Gastrocnemius medialis (tissue), 4 donors: ENCODE results near the gene ARID3B. TPM values are rescaled to one million over a fixed set of nuclear protein-coding genes. Genes with fewer than 3 reads are reported as not detected.
"Not testable (repeated sequence)": the region's sequence is repeated elsewhere in the genome, so short reads cannot be mapped to it uniquely, and the experiment has no call there.

Source experiments
- ATAC-seq, 2 donors: fragments of 150-250 bp; one replicate each; pipeline ENCODE4 v1.9.1; 2016
- DNase-seq, 2 donors: peaks; one replicate each; pipeline ENCODE4 v3.0.0-alpha.2; 2019
- H3K27ac ChIP-seq, 4 donors: fragments of 200-600 bp; sonication (generic); 1 replicate in 1 of 4; 2 replicates in 3 of 4; pipeline ENCODE4 v1.5.1; 2016 to 2018; ENCODE audit warnings: mild to moderate bottlenecking in 2 of 4, moderate library complexity in 1 of 4
- H3K27me3 ChIP-seq, 3 donors: fragments of 200-600 bp; sonication (generic) in 2 of 3; 1 replicate in 1 of 3; 2 replicates in 2 of 3; pipeline versions ENCODE4 v1.5.1 to v1.6.0; 2016 to 2019; ENCODE audit warnings: mild to moderate bottlenecking in 1 of 3, moderate library complexity in 1 of 3
- H3K36me3 ChIP-seq, 2 donors: fragments of 200-600 bp; sonication (generic) in 1 of 2; one replicate each; pipeline ENCODE4 v1.5.1; 2017 to 2018
- H3K4me1 ChIP-seq, 2 donors: fragments of 200-600 bp; sonication (generic) in 1 of 2; one replicate each; pipeline ENCODE4 v1.5.1; 2016 to 2017; ENCODE audit warnings: mild to moderate bottlenecking in 2 of 2
- H3K4me3 ChIP-seq, 4 donors: fragments of 200-600 bp; sonication (generic) in 3 of 4; 1 replicate in 1 of 4; 2 replicates in 3 of 4; pipeline ENCODE4 v1.5.1; 2016 to 2019; ENCODE audit warnings: mild to moderate bottlenecking in 2 of 4
- H3K9me3 ChIP-seq, 3 donors: fragments of 200-600 bp; sonication (generic) in 2 of 3; 1 replicate in 1 of 3; 2 replicates in 2 of 3; pipeline ENCODE4 v1.5.1; 2016 to 2019
- POLR2A ChIP-seq, 2 donors: fragments of 450-650 bp; IDR thresholded peaks; one replicate each; pipeline ENCODE4 v1.6.1; 2017; ENCODE audit warnings: antibody characterized with exemption in 2 of 2, mild to moderate bottlenecking in 2 of 2, moderate library complexity in 2 of 2
- in situ Hi-C, 4 donors: fragments of 200-750 bp; cut with MboI; loops; one replicate each; pipeline versions ENCODE4 v1.15.0 to v1.8.0; 2017; ENCODE audit warnings: low sequenced_read_pairs in 4 of 4
- intact Hi-C: fragments of 100-400 bp; cut with DNase I; formaldehyde crosslinking; loops from one replicate; pipeline ENCODE4 v1.15.1; 2023; ENCODE audit warnings: low total_unique reads
- total RNA-seq, 4 donors: library from RNA; depleted of rRNA; stranded (reverse); fragments of >200 nt; gene quantifications; one replicate each; pipeline versions ENCODE4 v1.1.0 to v1.2.3, GENCODE V29; 2016
- TF ChIP-seq, protein P1 (sequence below), 5 experiments: fragments of 450-650 bp in 3 of 5; fragments of 200-600 bp in 2 of 5; sonication (generic) in 2 of 5; IDR thresholded peaks in 4 of 5; conservative IDR thresholded peaks in 1 of 5; 1 replicate in 4 of 5; 2 replicates in 1 of 5; pipeline ENCODE4 v1.5.1; 2016 to 2019; ENCODE audit warnings: antibody characterized with exemption in 5 of 5, mild to moderate bottlenecking in 3 of 5, moderate library complexity in 3 of 5

Gene ARID3B
- total RNA-seq, 4 donors from 2014 or later = 1.8 to 6.7 (median 4.6) TPM

GRCh38 chr15:74537736-74538135, 3.3 kb upstream of the ARID3B start:
- intact Hi-C loops (no loop called here), in situ Hi-C loops (loop anchor here in 2 of 4 donors (5.0 to 10.0 kb wide), 2 partner anchors 75 to 83 kb away; no protein-coding TSS in a partner anchor)
- Histone ChIP-seq H3K4me1 (peaks cover 17 to 21% of the 10 kb centered on the region in 2 donors), H3K4me3 (no peak overlapping the region), H3K9me3 (no peaks in the 10 kb centered on the region), H3K36me3 (no peaks in the 10 kb centered on the region), H3K27ac (no peak overlapping the region), H3K27me3 (no peaks in the 10 kb centered on the region)
- DNase-seq (no peak), ATAC-seq (no peak)
- no peak for TF ChIP-seq POLR2A (IDR thresholded peaks at IDR 0.05)
- TF ChIP-seq, protein P1, sequence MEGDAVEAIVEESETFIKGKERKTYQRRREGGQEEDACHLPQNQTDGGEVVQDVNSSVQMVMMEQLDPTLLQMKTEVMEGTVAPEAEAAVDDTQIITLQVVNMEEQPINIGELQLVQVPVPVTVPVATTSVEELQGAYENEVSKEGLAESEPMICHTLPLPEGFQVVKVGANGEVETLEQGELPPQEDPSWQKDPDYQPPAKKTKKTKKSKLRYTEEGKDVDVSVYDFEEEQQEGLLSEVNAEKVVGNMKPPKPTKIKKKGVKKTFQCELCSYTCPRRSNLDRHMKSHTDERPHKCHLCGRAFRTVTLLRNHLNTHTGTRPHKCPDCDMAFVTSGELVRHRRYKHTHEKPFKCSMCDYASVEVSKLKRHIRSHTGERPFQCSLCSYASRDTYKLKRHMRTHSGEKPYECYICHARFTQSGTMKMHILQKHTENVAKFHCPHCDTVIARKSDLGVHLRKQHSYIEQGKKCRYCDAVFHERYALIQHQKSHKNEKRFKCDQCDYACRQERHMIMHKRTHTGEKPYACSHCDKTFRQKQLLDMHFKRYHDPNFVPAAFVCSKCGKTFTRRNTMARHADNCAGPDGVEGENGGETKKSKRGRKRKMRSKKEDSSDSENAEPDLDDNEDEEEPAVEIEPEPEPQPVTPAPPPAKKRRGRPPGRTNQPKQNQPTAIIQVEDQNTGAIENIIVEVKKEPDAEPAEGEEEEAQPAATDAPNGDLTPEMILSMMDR (IDR thresholded peaks at IDR 0.05 in 4 of 5, conservative IDR thresholded peaks at IDR 0.05 in 1 of 5) = no peak

GRCh38 chr15:74539521-74539920, 1.5 kb upstream of the ARID3B start:
- H3K9me3 ChIP-seq, ATAC-seq, DNase-seq, H3K36me3 ChIP-seq, H3K27ac ChIP-seq, H3K27me3 ChIP-seq, intact Hi-C loops: not testable (repeated sequence)
- in situ Hi-C loops = loop anchor here in 2 of 4 donors (5.0 to 10.0 kb wide), 2 partner anchors 73 to 85 kb away; no protein-coding TSS in a partner anchor
- H3K4me1 ChIP-seq = peaks cover 17 to 21% of the 10 kb centered on the region in 2 donors
- peak overlapping the region in 1 of 4 donors; percentile 72 for H3K4me3 ChIP-seq

DNA sequence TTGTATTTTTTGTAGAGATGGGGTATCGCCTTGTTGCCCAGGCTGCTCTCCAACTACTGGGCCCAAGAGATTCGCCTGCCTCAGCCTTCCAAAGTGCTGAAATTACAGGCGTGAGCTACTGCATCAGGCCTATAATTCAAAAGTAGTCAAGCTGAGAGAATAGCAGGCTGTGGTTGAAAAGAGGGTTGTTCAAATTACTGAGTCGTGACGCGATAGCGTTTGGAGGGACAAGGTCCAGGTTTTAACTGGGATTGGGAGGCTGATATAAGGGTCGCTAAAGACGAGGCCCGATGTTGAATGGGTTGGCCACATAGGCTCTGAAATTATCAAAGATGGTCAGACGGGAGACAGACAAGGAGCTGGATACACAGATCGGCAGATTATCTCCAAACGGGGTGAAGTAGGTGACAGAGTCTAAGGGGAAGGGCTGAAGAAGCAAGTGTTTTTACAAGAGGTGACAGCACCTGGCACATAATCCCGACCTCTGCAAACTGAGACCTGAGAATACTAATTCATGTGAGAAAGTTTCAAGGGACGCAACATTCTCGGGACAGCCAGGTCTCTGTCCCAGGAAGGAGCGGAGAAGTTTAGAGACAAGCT, 759 bp upstream of the ARID3B start:
- no peaks in the 10 kb centered on the region for H3K27me3 ChIP-seq
- H3K4me1 ChIP-seq = peaks cover 17 to 21% of the 10 kb centered on the region in 2 donors
- in situ Hi-C loops (loop anchor here in 2 of 4 donors (10.0 kb wide), 1 partner anchor 75 kb away; the partner anchor contains the start of gene CLK3 (in 2 of the 2)), intact Hi-C loops (loop anchor here (2.0 to 10.0 kb wide), 5 partner anchors 59 to 548 kb away; partner anchors contain the start of genes CSK, PML, PPCDC and STOML1)
- peak overlapping the region; percentile 70 to 81 (median 76) for H3K27ac ChIP-seq
- no peaks in the 10 kb centered on the region for H3K36me3 ChIP-seq
- ATAC-seq = peak in 1 of 2 donors; percentile 1
- TF ChIP-seq, protein P1 (IDR thresholded peaks at IDR 0.05 in 4 of 5, conservative IDR thresholded peaks at IDR 0.05 in 1 of 5) = no peak
- no peak for TF ChIP-seq POLR2A (IDR thresholded peaks at IDR 0.05)
- H3K9me3 ChIP-seq = no peaks in the 10 kb centered on the region
- peak overlapping the region; percentile 72 to 98 (median 79) for H3K4me3 ChIP-seq
- no peak for DNase-seq

GRCh38 chr15:74541494-74542165, 610 bp downstream of the ARID3B start:
- no peaks in the 10 kb centered on the region for H3K27me3 ChIP-seq
- H3K9me3 ChIP-seq = no peaks in the 10 kb centered on the region
- TF ChIP-seq, protein P1 (IDR thresholded peaks at IDR 0.05 in 4 of 5, conservative IDR thresholded peaks at IDR 0.05 in 1 of 5) = no peak
- TF ChIP-seq POLR2A (IDR thresholded peaks at IDR 0.05) = no peak
- H3K27ac ChIP-seq = peak overlapping the region; percentile 81 to 90 (median 86)
- H3K4me3 ChIP-seq = peak overlapping the region; percentile 79 to 100 (median 91)
- intact Hi-C loops (loop anchor here (1.0 to 10.0 kb wide), 6 partner anchors 57 to 549 kb away; partner anchors contain the start of genes CLK3, CSK, PML and PPCDC), in situ Hi-C loops (loop anchor here in 2 of 4 donors (10.0 kb wide), 1 partner anchor 73 kb away; the partner anchor contains the start of gene CLK3 (in 2 of the 2))
- H3K36me3 ChIP-seq = no peaks in the 10 kb centered on the region
- H3K4me1 ChIP-seq = peaks cover 30 to 31% of the 10 kb centered on the region in 2 donors
- ATAC-seq = no peak
- peak; percentile 7 to 34 for DNase-seq
